Heart left ventricle (tissue), 13 donors: Measurements from ENCODE around the gene GFRA3.

ENCODE experiments used
- POLR2A ChIP-seq, 2 donors: fragments of 450-650 bp; IDR thresholded peaks; one replicate each; pipeline ENCODE4 v1.6.1; 2017; ENCODE audit warnings: antibody characterized with exemption in 2 of 2, mild to moderate bottlenecking in 2 of 2, moderate library complexity in 2 of 2
- TF ChIP-seq, protein P1 (sequence below), 12 donors: fragments of 200-600 bp; sonication (generic) in 4 of 12; IDR thresholded peaks; one replicate each; pipeline versions ENCODE4 v1.5.0 to v1.8.0; 2018 to 2022; ENCODE audit warnings: antibody characterized with exemption in 12 of 12, mild to moderate bottlenecking in 5 of 12
- donor health status: ischemic (EF 13 %, LVEDD 7.1; RV severe dilation, severe dysfunction).
- donor health status: DM: no; HTN: yes; CAD: no.
- donor health status: DM: no; HTN: no; CAD: no.
- donor health status: ischemic (EF 25% LVEDD 6.9; RV normal size, moderate dysfunction).
- donor health status: ischemic (EF 25% LVEDD 5.7; RV mildly dilated, moderate dysfunction).
- donor health status: ischemic (EF 35%, LVEDD 5.7; RV mildly dilated, moderate dysfunction).
- donor health status: nonischemic (EF 11% LVEDD 7.7; RV severe dilation, severe dysfunction).
- donor health status: DM: yes; HTN: yes; CAD: no.
- donor health status: PGD.
- donor health status: ischemic (EF 29% LVEDD 5.4; RV normal size, mild dysfunction).
- donor health status: nonischemic (EF 23%, LVEDD 6.1; RV moderate dilation, normal function).

DNA sequence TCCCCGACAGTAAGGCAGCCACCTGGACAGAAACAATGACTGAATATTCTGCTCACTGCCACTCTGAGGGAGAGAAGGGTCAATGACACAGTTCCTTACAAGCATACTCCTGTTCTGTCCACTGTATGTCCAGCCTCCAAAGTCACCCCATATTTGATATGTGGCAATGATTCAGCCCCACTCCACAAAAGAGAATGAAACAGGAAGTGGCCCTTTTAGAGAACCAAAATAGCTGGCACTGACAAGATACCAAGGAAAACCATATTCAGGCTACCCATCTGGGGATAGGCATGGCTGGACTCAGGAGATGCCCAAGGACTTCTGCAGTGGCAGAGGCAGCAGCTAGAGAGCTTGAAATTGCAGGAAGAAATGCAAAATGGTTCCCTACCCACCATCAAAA, 12.8 kb upstream of the GFRA3 start:
- no peak for TF ChIP-seq POLR2A (IDR thresholded peaks at IDR 0.05)
- TF ChIP-seq, protein P1, sequence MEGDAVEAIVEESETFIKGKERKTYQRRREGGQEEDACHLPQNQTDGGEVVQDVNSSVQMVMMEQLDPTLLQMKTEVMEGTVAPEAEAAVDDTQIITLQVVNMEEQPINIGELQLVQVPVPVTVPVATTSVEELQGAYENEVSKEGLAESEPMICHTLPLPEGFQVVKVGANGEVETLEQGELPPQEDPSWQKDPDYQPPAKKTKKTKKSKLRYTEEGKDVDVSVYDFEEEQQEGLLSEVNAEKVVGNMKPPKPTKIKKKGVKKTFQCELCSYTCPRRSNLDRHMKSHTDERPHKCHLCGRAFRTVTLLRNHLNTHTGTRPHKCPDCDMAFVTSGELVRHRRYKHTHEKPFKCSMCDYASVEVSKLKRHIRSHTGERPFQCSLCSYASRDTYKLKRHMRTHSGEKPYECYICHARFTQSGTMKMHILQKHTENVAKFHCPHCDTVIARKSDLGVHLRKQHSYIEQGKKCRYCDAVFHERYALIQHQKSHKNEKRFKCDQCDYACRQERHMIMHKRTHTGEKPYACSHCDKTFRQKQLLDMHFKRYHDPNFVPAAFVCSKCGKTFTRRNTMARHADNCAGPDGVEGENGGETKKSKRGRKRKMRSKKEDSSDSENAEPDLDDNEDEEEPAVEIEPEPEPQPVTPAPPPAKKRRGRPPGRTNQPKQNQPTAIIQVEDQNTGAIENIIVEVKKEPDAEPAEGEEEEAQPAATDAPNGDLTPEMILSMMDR (IDR thresholded peaks at IDR 0.05): no peak
